Measurements from ENCODE around the gene SHOX. TPM values are rescaled to one million over a fixed set of nuclear protein-coding genes. Genes with fewer than 3 reads are reported as not detected.
"Not testable (repeated sequence)": the region's sequence is repeated elsewhere in the genome, so short reads cannot be mapped to it uniquely, and the experiment has no call there.

Gene SHOX
- total RNA-seq, 1 donor from 2014 or later = under 0.01 TPM

GRCh38 chrX:621705-622503 lies 8.7 kb upstream of the SHOX start:
- DNase-seq = no peak

- not testable (repeated sequence) for DNase-seq
Measured at GRCh38 chrX:622802-623201, 7.8 kb upstream of the SHOX start.

GRCh38 chrX:623268-623598 lies 7.4 kb upstream of the SHOX start:
- no peak for DNase-seq

- DNase-seq = no peak
Measured at GRCh38 chrX:623599-624315, 6.8 kb upstream of the SHOX start.

GRCh38 chrX:625137-625691 lies 5.4 kb upstream of the SHOX start:
- no peak for DNase-seq

GRCh38 chrX:626047-626446 lies 4.5 kb upstream of the SHOX start:
- DNase-seq = not testable (repeated sequence)

GRCh38 chrX:626745-627509 lies 3.7 kb upstream of the SHOX start:
- DNase-seq = no peak

GRCh38 chrX:627510-627981 lies 3.0 kb upstream of the SHOX start:
- DNase-seq = no peak

- no peak for DNase-seq
Measured at GRCh38 chrX:627995-628394, 2.6 kb upstream of the SHOX start.

GRCh38 chrX:629230-630006 lies 1.2 kb upstream of the SHOX start:
- DNase-seq = no peak

- DNase-seq = no peak
Measured at GRCh38 chrX:630007-630611, 482 bp upstream of the SHOX start.

GRCh38 chrX:631802-632365 lies 1.3 kb downstream of the SHOX start:
- no peak for DNase-seq

GRCh38 chrX:632366-633042 lies 1.9 kb downstream of the SHOX start:
- DNase-seq = no peak

GRCh38 chrX:633043-633984 lies 2.7 kb downstream of the SHOX start:
- DNase-seq = no peak

GRCh38 chrX:633985-634958 lies 3.7 kb downstream of the SHOX start:
- DNase-seq = no peak

- DNase-seq = no peak
Measured at GRCh38 chrX:635428-636090, 5.0 kb downstream of the SHOX start.

- no peak for DNase-seq
Measured at GRCh38 chrX:636981-637659, 6.5 kb downstream of the SHOX start.

Data from occipital lobe (tissue), 2 donors.